Lower lobe of right lung (tissue), 2 donors: Measurements from ENCODE around the gene KHDC4. TPM values are rescaled to one million over a fixed set of nuclear protein-coding genes. Genes with fewer than 3 reads are reported as not detected.

Source experiments
- ATAC-seq, 2 donors: fragments of 200-7000 bp; cut with Tn5 transposase; one replicate each; pipeline ENCODE4 v1.9.1; 2020 to 2022; ENCODE audit warnings: mild to moderate bottlenecking in 2 of 2, moderate library complexity in 2 of 2
- DNase-seq: peaks from one replicate; pipeline ENCODE4 v3.0.0-alpha.2; 2020
- H3K27ac ChIP-seq: fragments of 200-600 bp; one replicate; pipeline ENCODE4 v1.8.0; 2022
- H3K27me3 ChIP-seq: fragments of 200-600 bp; one replicate; pipeline ENCODE4 v1.8.0; 2022; ENCODE audit warnings: low read depth
- H3K36me3 ChIP-seq: fragments of 200-600 bp; one replicate; pipeline ENCODE4 v1.8.0; 2022; ENCODE audit warnings: mild to moderate bottlenecking
- H3K4me1 ChIP-seq: fragments of 200-600 bp; one replicate; pipeline ENCODE4 v1.8.0; 2022
- H3K4me3 ChIP-seq: fragments of 200-600 bp; one replicate; pipeline ENCODE4 v1.8.0; 2022; ENCODE audit warnings: mild to moderate bottlenecking
- H3K9me3 ChIP-seq: fragments of 200-600 bp; one replicate; pipeline ENCODE4 v1.8.0; 2022
- intact Hi-C: fragments of 100-400 bp; cut with DNase I; formaldehyde crosslinking; loops from one replicate; pipeline ENCODE4 v1.11.0; 2022
- total RNA-seq: library from RNA; stranded (reverse); fragmentation: NEBNext Ultra II Directional; extraction: Animal tissue kit (Norgen Biotek cat#: 25700); gene quantifications from one replicate; pipeline ENCODE4 v1.2.1, GENCODE V29; 2021
- TF ChIP-seq, protein P1 (sequence below): fragments of 200-600 bp; IDR thresholded peaks from one replicate; pipeline ENCODE4 v1.8.0; 2022; ENCODE audit warnings: antibody characterized with exemption, mild to moderate bottlenecking
- donor health status: DM: no; HTN: yes; CAD: no; lungs with severe emphysema.

The KHDC4 gene
- total RNA-seq, 1 donor from 2014 or later = 42.8 TPM

DNA sequence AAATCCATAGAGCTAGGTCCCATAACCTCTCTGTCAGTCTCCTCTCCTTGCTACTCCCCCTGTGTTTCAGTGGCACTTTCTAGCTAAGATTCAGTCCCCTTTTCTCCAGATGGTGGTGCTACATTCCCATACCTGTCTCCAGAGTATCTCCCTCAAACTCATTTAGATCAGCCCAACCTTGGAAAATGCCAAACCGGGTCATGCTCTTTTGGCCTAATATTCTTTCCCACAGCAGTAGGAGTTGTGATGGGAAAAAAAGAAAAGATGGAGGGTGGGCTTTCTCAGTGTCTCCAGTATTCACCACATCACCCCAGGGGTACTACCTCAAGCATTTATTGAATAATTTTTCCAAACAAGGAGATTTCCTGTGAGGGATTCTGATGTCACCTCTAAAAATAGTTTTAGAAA lies 4.0 kb upstream of the KHDC4 start:
- Histone ChIP-seq H3K4me3 (no peak overlapping the region), H3K4me1 (peaks cover 52% of the 10 kb centered on the region), H3K27ac (no peak overlapping the region), H3K9me3 (no peaks in the 10 kb centered on the region), H3K27me3 (no peaks in the 10 kb centered on the region), H3K36me3 (peaks cover 4% of the 10 kb centered on the region)
- intact Hi-C loops = no loop called here
- ATAC-seq (no peak), DNase-seq (no peak)
- TF ChIP-seq, protein P1, sequence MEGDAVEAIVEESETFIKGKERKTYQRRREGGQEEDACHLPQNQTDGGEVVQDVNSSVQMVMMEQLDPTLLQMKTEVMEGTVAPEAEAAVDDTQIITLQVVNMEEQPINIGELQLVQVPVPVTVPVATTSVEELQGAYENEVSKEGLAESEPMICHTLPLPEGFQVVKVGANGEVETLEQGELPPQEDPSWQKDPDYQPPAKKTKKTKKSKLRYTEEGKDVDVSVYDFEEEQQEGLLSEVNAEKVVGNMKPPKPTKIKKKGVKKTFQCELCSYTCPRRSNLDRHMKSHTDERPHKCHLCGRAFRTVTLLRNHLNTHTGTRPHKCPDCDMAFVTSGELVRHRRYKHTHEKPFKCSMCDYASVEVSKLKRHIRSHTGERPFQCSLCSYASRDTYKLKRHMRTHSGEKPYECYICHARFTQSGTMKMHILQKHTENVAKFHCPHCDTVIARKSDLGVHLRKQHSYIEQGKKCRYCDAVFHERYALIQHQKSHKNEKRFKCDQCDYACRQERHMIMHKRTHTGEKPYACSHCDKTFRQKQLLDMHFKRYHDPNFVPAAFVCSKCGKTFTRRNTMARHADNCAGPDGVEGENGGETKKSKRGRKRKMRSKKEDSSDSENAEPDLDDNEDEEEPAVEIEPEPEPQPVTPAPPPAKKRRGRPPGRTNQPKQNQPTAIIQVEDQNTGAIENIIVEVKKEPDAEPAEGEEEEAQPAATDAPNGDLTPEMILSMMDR = peak; percentile 61

DNA sequence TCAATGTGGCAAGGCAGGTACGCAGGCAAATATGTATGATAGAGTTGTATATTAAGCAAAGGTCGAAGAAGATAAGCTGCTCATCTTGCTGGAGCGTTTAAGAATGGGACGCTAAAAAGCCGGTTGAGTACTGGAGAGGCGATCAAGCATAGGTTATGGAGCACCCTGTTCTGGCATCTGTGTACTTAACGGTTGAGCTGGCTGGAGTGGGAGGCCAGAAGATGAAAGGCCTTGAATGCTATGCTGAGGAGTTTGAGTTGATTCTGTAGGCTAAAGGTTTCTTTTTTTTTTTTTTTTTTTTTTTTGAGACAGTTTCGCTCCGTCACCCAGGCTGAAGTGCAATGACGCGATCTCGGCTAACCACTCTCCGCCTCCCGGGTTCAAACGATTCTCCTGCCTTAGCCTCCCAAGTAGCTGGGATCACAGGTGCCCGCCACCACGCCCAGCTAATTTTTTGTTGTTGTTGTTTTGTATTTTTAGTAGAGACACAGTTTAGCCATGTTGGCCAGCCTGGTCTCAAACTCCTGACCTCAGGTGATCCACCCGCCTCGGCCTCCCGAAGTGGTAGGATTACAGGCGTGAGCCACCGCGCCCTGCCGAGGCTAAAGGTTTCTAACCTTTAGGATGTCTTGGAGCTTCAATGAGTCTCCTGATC lies 850 bp upstream of the KHDC4 start:
- Histone ChIP-seq H3K27ac (peak overlapping the region; percentile 86), H3K36me3 (peaks cover 36% of the 10 kb centered on the region), H3K4me3 (peak overlapping the region; percentile 66), H3K9me3 (no peaks in the 10 kb centered on the region), H3K27me3 (no peaks in the 10 kb centered on the region), H3K4me1 (peaks cover 52% of the 10 kb centered on the region)
- peak; percentile 29 to 42 for ATAC-seq
- no peak for DNase-seq
- TF ChIP-seq, protein P1 = no peak
- intact Hi-C loops = no loop called here

DNA sequence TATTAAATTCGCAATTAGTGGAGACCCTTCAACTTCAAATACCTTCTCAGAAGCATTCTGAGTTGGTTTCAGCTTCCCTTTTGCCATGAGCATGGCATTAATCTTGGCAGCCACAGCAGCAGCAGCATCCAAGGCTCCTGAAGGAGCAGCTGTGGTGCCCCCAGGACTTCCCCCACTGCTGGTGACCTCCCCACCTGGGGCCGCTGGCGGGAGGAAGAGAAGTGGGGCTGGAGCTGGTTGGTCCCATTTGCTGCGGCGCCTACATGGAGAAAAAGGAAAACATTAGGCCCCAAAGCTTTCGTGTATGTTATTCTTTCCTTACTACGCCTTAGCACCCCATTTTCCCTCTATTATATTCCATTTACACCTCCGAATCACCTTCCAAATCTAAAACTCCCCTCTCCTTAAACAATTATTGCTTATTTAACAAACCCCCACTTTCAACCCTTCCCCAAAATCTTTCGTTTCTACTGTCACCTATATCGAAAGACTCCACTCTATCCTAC lies 569 bp downstream of the KHDC4 start:
- H3K27ac ChIP-seq = peak overlapping the region; percentile 86
- ATAC-seq = no peak
- DNase-seq = no peak
- H3K27me3 ChIP-seq = no peaks in the 10 kb centered on the region
- H3K9me3 ChIP-seq = no peaks in the 10 kb centered on the region
- peaks cover 45% of the 10 kb centered on the region for H3K4me1 ChIP-seq
- H3K4me3 ChIP-seq = peak overlapping the region; percentile 66
- H3K36me3 ChIP-seq = peaks cover 50% of the 10 kb centered on the region
- TF ChIP-seq, protein P1 = no peak
- intact Hi-C loops = no loop called here

DNA sequence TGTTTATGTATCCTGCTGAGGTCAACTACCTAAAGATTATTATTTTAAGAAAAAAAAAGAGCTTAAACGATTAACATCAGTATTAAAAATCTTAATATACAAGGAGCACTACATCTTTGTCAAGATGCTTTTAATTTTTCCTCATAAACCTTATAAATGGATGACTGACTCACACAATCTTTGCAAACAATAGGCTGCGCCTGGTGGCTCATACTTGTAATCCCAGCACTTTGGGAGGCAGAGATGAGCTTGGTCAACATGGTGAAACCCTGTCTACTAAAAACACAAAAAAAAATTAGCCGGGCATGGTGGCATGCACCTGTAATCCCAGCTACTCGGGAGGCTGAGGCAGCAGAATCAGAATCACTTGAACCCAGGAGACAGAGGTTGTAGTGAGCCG lies 1.7 kb downstream of the KHDC4 start:
- Histone ChIP-seq H3K27me3 (no peaks in the 10 kb centered on the region), H3K36me3 (peaks cover 61% of the 10 kb centered on the region), H3K4me1 (peaks cover 37% of the 10 kb centered on the region), H3K27ac (no peak overlapping the region), H3K4me3 (peak overlapping the region; percentile 66), H3K9me3 (no peaks in the 10 kb centered on the region)
- TF ChIP-seq, protein P1 = no peak
- ATAC-seq (no peak), DNase-seq (no peak)
- intact Hi-C loops = no loop called here

DNA sequence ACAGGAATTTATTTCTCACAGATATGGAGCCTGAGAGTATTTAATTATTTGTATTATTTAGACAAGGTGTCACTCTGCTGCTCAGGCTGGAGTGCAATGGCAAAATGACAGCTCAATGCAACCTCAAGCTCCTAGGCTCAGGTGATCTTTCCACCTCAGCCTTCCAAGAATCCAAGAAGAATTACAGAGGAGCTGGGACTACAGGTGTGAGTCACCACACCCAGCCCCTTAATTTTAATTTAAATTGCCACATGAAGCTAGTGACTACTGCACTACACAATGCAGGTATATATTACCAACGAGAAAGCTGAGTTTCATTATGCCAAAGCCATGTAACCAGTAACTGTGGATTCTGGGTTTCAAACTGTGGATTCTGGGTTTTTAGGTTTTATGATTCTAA lies 2.1 kb downstream of the KHDC4 start:
- intact Hi-C loops = no loop called here
- H3K27ac ChIP-seq = no peak overlapping the region

More for the DNA sequence above, 2.1 kb downstream of the KHDC4 start:
- Histone ChIP-seq H3K27me3 (no peaks in the 10 kb centered on the region), H3K9me3 (no peaks in the 10 kb centered on the region), H3K4me1 (peaks cover 37% of the 10 kb centered on the region), H3K4me3 (peak overlapping the region; percentile 66), H3K36me3 (peaks cover 65% of the 10 kb centered on the region)
- TF ChIP-seq, protein P1 = no peak
- no peak for ATAC-seq
- DNase-seq = no peak
